GM10248 (cell line): Measurements from ENCODE around the gene KNCN.

Experiments used
- CTCF ChIA-PET: fragments of 300-600 bp; sonication (Branson Sonifier 250); formaldehyde crosslinking; extraction: SDS; loops from one replicate; lab custom pipeline; 2021; ENCODE audit warnings: antibody characterized with exemption; lab: Yijun Ruan, JAX
- POLR2A ChIA-PET: fragments of 350-650 bp; sonication (Branson Sonifier 250); formaldehyde crosslinking; extraction: SDS; loops from one replicate; lab custom pipeline; 2020; ENCODE audit warnings: antibody characterized with exemption; lab: Yijun Ruan, JAX
- DNase-seq: peaks from one replicate; pipeline ENCODE4 v3.0.0; 2012; ENCODE audit errors: extremely low spot score
- CTCF ChIP-seq: IDR thresholded peaks from 2 replicates; pipeline ENCODE4 v1.5.1; 2012; ENCODE audit warnings: mild to moderate bottlenecking, low read depth; ENCODE audit errors: extremely low read depth, missing control alignments, control extremely low read depth

KNCN gene

GRCh38 chr1:46533179-46533864 lies 18.1 kb downstream of the KNCN start:
- DNase-seq: no peak
- CTCF ChIA-PET: interaction anchor here (0.7 to 16.4 kb wide), 12 partner anchors 7 to 192 kb away, joined by 3 to 169 read pairs (median 4); no protein-coding TSS in a partner anchor
- POLR2A ChIA-PET: no interaction called here
- TF ChIP-seq CTCF: no peak

GRCh38 chr1:46532498-46533178 lies 18.8 kb downstream of the KNCN start:
- CTCF ChIA-PET: interaction anchor here (0.7 to 16.4 kb wide), 11 partner anchors 10 to 193 kb away, joined by 3 to 169 read pairs (median 4); no protein-coding TSS in a partner anchor
- peak; percentile 76 for DNase-seq
- POLR2A ChIA-PET: no interaction called here
- peak; percentile 67 for TF ChIP-seq CTCF

GRCh38 chr1:46532095-46532494 lies 19.4 kb downstream of the KNCN start:
- CTCF ChIA-PET: interaction anchor here (1.7 to 16.4 kb wide), 4 partner anchors 17 to 90 kb away, joined by 4 to 169 read pairs (median 6); no protein-coding TSS in a partner anchor
- POLR2A ChIA-PET: no interaction called here

GRCh38 chr1:46530791-46531409 lies 20.5 kb downstream of the KNCN start:
- ChIA-PET CTCF (interaction anchor here (1.2 to 16.4 kb wide), 6 partner anchors 11 to 195 kb away, joined by 3 to 169 read pairs (median 73); no protein-coding TSS in a partner anchor), POLR2A (no interaction called here)
- no peak for DNase-seq
- TF ChIP-seq CTCF: no peak

More at GRCh38 chr1:46532095-46532494, 19.4 kb downstream of the KNCN start:
- TF ChIP-seq CTCF: no peak
- no peak for DNase-seq

GRCh38 chr1:46530311-46530710 lies 21.1 kb downstream of the KNCN start:
- no peak for DNase-seq
- no peak for TF ChIP-seq CTCF
- POLR2A ChIA-PET: no interaction called here
- CTCF ChIA-PET: interaction anchor here (1.2 to 16.4 kb wide), 9 partner anchors 11 to 196 kb away, joined by 3 to 169 read pairs (median 6); no protein-coding TSS in a partner anchor
